ENCODE measurements around the gene PCDHA7.
"Not testable (repeated sequence)": the region's sequence is repeated elsewhere in the genome, so short reads cannot be mapped to it uniquely, and the experiment has no call there.

The PCDHA7 gene

DNA sequence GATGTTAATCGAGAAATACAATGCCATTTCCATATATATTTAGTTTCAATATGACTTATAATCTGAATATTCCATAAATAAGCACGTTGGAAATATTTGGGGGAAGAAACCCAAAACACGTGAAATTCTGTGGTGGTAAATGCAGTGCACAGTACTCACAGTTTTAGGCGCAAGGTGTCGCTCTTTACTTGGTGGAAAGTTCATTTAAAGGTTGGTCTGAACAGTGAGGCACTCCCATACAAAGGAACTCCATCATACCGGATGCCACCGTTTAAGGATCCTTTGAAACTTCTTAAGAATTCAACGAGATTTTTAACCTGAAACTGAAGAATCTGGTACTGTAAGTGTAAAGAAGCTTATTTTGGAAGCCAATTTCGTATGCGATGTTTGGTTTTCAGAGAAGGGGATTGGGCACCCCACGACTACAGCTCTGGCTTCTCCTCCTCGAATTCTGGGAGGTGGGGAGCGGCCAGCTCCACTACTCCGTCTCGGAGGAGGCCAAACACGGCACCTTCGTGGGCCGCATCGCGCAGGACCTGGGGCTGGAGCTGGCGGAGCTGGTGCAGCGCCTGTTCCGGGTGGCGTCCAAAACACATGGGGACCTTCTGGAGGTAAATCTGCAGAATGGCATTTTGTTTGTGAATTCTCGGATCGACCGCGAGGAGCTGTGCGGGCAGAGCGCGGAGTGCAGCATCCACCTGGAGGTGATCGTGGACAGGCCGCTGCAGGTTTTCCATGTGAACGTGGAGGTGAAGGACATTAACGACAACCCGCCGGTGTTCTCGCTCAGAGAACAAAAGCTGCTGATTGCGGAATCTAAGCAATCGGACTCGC, 34.9 kb downstream of the PCDHA7 start, which contains the start of gene PCDHA11:
Gene PCDHA11, plus strand, starts transcription at position 237 of the 834 bp plus-strand sequence. Its CDS starts 147 bp downstream, at position 384.
- no peak for DNase-seq

DNA sequence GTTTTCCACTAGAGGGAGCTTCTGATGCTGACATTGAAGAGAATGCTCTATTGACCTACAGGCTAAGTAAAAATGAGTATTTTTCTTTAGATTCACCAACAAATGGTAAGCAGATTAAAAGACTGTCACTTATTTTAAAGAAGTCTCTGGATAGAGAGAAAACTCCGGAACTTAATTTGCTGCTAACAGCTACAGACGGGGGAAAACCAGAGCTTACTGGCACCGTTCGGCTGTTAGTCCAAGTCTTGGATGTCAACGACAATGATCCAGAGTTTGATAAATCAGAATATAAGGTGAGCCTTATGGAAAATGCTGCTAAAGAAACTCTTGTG, 35.5 kb downstream of the PCDHA7 start:
- DNase-seq, result no peak

DNA sequence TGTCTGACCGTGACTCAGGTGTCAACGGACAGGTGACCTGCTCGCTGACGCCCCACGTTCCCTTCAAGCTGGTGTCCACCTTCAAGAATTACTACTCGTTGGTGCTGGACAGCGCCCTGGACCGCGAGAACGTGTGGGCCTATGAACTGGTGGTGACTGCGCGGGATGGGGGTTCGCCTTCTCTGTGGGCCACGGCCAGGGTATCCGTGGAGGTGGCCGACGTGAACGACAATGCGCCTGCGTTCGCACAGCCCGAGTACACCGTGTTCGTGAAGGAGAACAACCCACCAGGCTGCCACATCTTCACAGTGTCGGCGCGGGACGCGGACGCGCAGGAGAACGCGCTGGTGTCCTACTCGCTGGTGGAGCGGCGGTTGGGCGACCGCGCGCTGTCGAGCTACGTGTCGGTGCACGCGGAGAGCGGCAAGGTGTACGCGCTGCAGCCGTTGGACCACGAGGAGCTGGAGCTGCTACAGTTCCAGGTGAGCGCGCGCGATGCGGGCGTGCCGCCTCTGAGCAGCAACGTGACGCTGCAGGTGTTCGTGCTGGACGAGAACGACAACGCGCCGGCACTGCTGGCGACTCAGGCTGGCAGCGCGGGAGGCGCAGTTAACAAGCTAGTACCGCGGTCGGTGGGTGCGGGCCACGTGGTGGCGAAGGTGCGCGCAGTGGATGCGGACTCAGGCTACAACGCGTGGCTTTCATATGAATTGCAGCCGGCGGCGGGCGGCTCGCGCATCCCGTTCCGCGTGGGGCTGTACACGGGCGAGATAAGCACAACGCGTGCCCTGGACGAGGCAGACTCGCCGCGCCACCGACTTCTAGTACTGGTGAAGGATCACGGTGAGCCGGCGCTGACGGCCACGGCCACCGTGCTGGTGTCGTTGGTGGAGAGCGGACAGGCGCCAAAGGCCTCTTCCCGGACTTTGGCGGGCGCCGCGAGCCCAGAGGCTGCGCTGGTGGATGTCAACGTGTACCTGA, 36.4 kb downstream of the PCDHA7 start:
- no peak for DNase-seq

DNA sequence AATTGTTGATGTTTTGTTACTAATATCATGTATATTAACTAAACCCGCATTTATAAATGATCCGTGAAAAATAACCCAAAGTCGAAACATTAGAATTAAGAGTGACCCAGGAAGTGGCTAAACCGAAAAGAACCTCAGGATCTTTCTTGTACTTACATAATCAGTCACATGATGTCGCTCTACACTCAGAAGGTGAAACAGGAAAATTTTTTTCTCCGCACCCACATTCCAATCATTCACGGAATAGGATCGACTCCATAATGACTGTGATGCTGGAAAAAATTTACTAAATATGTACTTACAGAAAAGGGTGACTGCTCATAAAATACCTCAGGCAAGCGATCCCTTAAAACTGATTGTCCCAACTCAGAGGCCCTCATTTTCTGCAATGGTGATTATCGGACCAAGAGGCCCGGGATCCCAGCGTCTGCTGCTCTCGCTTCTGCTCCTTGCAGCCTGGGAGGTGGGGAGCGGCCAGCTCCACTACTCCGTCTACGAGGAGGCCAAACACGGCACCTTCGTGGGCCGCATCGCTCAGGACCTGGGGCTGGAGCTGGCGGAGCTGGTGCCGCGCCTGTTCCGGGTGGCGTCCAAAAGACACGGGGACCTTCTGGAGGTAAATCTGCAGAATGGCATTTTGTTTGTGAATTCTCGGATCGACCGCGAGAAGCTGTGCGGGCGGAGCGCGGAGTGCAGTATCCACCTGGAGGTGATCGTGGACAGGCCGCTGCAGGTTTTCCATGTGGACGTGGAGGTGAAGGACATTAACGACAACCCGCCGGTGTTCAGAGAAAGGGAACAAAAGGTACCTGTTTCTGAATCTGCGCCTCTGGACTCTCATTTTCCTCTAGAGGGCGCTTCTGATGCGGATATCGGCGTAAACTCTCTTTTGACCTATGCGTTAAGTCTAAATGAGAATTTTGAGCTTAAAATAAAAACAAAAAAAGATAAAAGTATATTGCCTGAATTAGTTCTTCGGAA, 41.3 kb downstream of the PCDHA7 start, which contains the start of gene PCDHA12:
Gene PCDHA12, plus strand, starts transcription at position 224 of the 981 bp plus-strand sequence. Its CDS starts 165 bp downstream, at position 389.
- DNase-seq, result no peak

DNA sequence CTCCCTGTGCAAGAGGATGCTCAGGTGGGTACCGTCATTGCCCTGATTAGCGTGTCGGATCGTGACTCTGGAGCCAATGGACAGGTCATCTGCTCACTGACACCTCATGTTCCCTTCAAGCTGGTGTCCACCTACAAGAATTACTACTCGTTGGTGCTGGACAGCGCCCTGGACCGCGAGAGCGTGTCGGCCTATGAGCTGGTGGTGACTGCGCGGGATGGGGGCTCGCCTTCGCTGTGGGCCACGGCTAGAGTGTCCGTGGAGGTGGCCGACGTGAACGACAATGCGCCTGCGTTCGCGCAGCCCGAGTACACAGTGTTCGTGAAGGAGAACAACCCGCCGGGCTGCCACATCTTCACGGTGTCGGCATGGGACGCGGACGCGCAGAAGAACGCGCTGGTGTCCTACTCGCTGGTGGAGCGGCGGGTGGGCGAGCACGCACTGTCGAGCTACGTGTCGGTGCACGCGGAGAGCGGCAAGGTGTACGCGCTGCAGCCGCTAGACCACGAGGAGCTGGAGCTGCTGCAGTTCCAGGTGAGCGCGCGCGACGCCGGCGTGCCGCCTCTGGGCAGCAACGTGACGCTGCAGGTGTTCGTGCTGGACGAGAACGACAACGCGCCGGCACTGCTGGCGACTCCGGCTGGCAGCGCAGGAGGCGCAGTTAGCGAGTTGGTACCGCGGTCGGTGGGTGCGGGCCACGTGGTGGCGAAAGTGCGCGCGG, 42.6 kb downstream of the PCDHA7 start:
- DNase-seq, result not testable (repeated sequence)

DNA sequence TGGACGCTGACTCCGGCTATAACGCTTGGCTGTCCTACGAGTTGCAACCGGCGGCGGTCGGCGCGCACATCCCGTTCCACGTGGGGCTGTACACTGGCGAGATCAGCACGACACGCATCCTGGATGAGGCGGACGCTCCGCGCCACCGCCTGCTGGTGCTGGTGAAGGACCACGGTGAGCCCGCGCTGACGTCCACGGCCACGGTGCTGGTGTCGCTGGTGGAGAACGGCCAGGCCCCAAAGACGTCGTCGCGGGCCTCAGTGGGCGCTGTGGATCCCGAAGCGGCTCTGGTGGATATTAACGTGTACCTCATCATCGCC, 43.2 kb downstream of the PCDHA7 start:
- DNase-seq, result no peak

DNA sequence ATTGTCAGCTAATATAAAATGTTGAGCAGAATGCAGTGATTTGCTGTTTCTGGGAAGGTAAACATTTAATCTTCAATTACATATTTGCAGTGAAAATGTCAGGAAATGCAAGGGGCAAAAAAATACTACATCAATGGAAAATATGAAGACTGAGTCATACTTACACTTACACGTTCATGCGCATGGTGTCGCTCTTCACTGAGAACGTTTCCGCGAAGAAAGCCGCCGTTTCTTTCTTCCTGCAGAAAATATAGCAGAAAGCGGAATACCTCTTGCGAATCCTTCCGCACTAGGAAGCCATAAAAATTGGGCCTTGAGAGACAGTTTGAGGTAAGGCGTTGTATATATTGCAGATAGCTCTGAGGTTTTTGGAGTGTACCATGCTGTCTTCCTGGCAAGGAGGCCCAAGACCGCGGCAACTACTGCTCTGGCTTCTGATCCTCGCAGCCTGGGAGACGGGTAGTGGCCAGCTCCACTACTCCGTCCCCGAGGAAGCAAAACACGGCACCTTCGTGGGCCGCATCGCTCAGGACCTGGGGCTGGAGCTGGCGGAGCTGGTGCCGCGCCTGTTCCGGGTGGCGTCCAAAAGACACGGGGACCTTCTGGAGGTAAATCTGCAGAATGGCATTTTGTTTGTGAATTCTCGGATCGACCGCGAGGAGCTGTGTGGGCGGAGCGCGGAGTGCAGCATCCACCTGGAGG, 48.0 kb downstream of the PCDHA7 start, which contains the start of gene PCDHA13:
Gene PCDHA13, plus strand, starts transcription at position 236 of the 702 bp plus-strand sequence. Its CDS starts 145 bp downstream, at position 381.
- no peak for DNase-seq

DNA sequence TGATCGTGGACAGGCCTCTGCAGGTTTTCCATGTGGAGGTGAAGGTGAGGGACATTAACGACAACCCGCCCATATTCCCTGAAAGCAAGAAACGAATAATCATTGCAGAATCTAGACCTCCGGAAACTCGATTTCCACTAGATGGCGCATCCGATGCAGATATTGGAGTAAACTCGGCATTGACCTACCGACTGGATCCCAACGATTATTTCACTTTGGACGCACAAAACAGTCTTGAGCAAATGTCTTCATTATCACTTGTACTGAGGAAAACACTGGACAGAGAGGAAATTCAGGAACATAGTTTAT, 48.5 kb downstream of the PCDHA7 start:
- DNase-seq, result no peak

DNA sequence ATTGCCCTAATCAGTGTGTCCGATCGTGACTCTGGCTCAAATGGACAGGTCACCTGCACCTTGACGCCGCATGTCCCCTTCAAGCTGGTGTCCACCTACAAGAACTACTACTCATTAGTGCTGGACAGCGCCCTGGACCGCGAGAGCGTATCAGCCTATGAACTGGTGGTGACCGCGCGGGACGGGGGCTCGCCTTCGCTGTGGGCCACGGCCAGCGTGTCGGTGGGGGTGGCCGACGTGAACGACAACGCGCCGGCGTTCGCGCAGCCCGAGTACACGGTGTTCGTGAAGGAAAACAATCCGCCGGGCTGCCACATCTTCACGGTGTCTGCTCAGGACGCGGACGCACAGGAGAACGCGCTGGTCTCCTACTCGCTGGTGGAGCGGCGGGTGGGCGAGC, 49.3 kb downstream of the PCDHA7 start:
- no peak for DNase-seq

DNA sequence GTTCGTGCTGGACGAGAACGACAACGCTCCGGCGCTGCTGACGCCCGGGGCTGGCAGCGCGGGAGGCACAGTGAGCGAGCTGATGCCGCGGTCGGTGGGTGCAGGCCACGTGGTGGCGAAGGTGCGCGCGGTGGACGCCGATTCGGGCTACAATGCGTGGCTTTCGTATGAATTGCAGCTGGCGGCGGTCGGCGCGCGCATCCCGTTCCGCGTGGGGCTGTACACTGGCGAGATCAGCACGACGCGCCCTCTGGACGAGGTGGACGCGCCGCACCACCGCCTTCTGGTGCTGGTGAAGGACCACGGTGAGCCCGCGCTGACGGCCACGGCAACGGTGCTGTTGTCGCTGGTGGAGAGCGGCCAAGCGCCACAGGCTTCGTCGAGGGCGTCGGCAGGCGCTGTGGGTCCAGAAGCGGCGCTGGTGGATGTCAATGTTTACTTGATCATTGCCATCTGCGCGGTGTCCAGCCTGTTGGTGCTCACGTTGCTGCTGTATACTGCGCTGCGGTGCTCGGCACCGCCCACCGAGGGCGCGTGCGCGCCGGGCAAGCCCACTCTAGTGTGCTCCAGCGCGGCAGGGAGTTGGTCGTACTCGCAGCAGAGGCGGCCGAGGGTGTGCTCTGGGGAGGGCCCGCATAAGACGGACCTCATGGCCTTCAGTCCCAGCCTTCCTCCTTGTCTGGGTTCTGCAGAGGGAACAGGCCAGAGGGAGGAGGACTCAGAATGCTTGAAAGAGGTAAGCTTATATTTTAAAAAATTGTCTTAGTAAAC, 50.0 kb downstream of the PCDHA7 start:
- DNase-seq, result no peak

All from stimulated activated CD4-positive, alpha-beta T cell treated with anti-CD3 and anti-CD28 coated beads, Interleukin-15, amount 100 ng/mL, for 24 hours (primary cell).